AG20443 (cell line): Measurements from ENCODE around the gene ADSL.
"Not testable (repeated sequence)": the region's sequence is repeated elsewhere in the genome, so short reads cannot be mapped to it uniquely, and the experiment has no call there.

Experiments used
- DNase-seq: peaks from one replicate; pipeline ENCODE4 v3.0.0; 2012; ENCODE audit warnings: low spot score, mixed read lengths

Gene ADSL

DNA sequence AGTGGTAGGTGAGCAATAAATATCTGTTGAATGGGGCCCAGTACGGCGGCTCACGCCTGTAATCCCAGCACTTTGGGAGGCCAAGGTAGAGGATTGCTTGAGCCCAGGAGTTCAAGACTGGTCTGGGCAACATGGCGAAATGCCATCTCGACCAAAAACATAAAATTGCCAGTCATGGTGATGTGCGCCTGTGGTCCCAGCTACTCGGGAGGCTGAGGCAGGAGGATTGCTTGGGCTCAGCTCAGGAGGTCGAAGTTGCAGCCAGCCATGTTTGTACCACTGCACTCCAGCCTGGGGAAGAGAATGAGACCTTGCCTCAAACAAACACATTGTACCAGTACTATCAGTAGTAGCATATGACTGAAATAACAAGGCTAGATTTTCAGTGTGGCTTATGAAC lies 28.3 kb downstream of the ADSL start:
- no peak for DNase-seq

DNA sequence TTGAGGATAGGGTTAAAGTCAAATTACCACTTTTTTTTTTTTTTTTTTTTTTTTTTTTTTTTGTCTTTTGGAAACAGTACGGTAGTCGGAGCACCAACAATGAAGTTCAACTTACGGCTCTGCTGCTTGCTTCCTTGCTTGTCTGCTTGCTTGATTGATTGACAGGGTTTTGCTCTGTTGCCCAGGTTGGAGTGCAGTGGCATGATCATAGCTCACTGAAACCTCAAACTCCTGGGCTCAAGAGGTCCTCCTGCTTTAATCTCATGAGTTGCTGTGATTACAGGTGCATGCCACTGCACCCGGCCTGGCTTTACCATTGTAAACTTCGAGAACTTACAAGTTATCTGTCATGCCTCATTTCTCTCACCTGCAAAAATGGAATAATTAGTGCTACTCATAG lies 29.8 kb downstream of the ADSL start:
- DNase-seq = no peak

DNA sequence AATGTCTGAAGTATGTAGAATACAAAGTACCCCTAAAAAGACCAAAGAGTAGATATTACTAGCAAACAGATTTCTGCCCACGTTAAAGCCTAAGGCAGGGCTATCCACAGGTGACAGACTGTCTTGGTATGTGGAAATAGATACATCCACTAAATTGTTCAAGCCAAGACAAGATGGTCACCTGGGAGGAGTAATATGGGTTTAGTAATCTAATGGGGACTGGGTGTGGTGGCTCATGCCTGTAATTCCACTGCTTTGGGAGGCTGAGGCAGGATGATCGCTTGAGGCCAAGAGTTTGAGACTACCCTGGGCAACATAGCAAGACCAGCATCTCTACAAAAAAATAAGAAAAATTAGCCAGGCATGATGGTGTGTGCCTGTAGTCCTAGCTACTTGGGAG lies 31.6 kb downstream of the ADSL start:
- DNase-seq = no peak

DNA sequence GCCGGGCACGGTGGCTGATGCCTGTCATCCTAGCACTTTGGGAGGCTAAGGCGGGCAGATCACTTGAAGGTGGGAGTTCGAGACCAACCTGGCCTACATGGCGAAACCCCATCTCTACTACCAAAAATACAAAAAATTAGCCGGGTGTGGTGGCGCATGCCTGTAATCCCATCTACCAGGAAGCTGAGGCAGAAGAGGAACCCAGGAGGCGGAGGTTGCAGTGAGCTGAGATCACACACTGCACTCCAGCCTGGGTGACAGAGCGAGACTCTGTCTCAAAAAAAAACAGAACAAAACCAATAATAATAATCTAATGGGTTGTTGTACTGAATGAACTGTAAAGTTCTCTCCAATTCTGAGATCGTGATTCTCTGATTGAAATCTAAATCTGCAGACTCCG lies 32.1 kb downstream of the ADSL start:
- not testable (repeated sequence) for DNase-seq

DNA sequence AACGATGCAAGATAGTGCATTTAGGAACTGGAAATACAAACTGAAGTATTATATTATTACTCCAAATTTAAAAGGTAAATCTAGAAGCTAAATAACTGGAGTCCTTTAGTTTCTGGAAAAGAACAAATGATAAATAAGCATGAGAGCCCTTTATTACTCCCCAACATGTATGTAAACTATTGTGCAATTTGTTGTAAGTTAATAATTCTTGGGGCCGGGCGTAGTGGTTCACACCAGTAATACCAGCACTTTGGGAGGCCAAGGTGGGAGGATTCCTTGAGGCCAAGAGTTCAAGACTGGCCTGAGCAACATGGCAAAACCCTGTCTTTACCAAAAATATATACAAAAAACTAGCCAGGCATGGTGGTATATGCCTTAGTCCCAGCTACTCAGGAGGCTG lies 35.2 kb downstream of the ADSL start:
- no peak for DNase-seq

DNA sequence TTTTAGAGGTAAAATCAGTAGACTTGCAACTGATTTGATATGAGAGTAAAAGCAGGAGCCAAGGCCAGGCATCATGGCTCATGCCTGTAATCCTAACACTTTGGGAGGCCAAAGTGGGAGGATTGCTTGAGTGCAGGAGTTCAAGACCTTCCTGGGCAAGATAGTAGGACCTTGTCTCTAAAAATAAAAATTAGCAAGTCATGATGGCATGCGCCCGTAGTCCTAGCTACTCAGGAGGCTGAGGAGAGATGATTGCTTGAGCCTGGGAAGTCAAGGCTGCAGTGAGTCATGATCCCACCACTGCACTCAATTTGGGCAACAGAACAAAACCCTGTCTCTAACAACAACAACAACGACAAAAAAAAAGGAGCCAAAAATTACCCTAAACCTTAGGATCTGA lies 37.6 kb downstream of the ADSL start:
- DNase-seq = no peak

DNA sequence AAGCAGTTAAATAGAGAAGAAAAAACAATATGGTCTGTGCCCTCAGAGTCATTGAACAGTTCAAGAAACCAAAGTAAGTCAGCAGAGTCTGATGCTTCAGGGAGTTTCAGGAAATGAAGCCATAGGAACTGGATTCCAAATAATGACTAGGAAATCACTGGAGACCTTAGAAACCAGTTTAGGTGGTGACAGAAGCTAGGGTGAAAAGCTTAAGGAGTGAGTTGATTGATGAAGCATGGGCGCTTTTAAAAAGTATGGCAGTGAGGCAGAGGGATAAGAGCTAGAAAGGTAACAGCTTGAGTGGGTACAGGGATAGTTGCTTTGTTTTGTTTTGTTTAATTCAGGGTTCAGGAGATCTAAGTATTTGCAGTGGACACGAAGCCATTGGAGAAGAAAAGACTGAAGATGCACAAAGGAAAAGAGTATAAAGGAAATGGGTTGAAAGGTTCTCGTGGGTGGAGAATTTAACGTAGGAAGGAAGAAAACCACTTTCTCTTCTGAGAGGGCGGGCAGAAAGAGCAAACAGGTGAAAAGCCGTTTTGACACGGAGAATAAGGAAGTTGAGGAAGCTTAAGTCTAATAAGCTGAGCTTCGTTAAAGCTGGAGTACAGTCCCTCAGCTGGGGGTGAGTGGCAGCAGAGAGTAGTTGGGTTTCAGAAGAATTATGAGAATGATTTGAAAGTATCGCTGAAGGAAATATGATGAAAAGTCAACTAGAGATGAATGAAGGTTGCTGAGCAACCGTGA lies 38.9 kb downstream of the ADSL start:
- DNase-seq = no peak

DNA sequence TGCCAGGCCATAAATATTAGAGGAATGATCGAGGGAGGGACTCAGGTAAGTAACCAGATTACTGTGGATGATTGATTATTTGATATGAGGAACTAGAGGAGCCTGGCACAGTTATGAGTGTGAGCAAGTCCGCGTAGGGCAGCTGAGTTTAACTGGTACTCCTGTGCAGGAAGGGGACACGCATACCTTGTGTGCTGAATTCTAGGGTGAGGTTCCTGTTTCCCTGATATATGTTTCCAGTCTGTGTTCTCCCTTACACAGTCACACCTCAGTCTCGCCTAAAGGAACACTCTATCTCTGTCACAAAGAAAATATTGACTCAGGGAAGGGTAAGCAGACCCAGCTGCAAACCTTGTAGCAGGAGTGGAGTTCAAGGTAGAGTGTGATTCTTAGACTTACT lies 41.4 kb downstream of the ADSL start:
- DNase-seq = no peak

DNA sequence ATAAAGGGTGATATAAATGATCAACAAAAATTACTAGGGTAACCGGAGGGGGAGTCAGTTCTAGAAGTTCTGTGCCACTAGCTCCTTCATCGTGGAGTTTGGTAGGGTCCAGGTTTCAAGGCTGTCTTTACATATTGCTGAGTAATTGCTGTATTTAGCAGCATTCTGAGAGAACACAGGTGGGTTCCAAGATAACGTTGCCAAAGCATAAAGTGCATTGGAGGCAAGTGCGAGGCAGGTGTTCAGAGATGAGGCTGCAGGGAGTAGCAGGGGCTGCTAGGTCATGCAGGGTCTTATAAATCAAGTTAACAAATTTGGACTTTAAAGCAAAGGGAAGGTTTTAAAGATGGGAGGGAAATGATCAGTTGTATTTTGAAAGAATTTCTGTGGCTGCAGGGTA lies 41.9 kb downstream of the ADSL start:
- no peak for DNase-seq

DNA sequence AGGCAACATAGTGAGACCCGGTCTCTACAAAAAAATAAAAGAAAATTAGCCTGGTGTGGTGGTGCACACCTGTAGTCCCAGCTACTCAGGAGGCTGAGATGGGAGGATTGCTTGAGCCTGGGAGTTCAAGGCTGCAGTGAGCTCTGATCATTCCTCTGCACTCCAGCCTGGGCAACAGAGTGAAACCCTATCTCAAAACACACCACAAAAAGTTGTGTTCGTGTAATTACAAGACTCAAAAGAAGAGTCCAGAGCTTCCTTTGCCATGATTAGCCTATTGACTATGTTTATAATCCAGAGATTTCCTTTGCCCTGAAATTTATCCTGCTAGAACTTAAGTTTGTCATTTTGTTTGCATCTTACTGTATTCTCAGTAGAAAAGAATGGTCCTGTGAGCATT lies 45.1 kb downstream of the ADSL start:
- no peak for DNase-seq

DNA sequence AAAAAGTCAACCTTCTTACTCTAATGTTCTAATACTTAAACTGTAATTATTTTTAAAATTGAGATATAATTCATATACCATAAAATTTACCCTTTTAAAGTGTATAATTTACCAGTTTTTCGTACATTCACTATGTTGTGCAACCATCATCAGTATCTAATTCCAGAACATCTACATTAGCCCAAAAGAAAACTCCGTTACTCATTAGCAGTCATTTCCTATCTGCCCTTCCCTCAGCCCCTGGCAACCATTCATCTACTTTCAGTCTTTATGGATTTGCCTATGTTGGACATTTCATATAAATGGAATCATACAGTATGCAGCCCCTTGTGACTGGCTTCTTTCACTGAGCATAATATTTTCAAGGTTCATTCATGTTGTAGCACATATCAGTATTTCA lies 46.3 kb downstream of the ADSL start:
- DNase-seq = no peak

DNA sequence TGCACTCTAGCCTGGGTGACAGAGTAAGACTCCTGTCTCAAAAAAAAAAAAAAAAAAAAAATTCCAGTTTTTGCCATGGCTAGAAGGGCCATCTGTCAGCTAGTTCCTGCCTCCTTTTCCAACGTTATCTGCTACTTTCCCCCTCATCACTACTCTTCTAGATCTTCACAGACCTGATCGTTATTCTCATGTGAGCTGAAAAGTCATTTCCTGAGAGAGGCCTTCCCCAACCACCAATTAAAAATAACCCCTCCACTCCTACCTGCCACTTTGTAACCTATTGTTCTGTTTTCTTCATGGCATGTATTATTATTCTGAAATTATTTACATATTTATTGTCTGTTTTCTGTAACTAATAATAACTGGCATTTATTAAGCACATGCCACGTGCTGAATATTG lies 48.3 kb downstream of the ADSL start:
- DNase-seq = no peak

DNA sequence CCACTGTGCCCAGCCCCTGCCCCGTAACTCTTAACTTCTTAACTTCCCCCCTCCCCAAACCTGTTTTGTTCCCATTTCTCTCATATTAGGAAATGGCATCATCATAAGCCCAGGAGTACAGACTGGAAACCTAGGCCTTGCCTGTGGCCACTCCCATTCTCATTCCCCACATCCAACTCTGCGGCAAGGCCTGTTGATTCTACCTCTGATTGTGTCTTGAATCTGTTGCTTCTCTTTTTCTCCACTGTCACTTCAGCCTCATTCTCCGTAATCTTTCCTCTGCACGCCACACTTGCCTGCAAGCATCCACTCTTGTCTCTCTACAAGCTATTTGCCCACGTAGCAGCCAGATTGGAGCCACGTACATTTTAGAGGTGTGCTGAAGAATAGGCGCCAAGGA lies 49.3 kb downstream of the ADSL start:
- no peak for DNase-seq

DNA sequence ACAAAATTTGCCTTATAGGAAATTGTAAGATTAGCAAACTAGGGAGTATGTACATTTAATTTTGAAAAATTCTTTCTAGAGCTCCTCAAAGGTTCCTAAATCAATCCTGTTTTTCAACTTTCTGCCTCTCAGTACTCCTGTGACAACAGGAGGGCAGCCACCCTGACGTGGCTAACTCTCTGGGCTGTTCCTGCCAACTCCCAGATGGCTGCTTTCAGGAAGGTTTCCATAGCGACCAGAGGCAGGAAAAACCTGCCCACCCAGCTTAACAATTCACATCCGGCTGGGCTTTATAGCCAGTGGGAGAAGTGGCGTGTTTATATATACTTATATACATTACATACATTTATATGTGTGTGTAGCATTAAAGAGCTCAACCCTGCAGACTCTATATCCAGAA lies 50.6 kb downstream of the ADSL start:
- DNase-seq = peak; percentile 57

DNA sequence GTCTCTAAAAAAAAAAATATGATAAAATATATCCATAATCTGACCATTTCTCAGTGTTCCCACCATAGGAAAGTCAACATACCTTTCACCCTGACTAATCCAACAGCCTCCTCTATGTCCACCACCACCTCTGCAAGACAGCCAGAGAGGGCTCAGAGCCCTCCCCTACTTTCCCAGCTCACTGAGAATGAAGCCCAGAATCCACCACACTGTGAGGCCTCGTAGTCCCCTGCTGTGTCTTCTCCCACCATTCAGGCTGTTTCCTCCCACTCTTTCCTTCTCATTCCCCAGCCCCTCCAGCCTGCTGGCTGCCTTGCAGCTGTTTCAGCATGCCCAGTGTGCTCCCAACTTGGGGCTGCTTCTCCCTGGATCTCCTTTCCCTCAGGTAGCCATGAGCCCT lies 51.1 kb downstream of the ADSL start:
- no peak for DNase-seq

DNA sequence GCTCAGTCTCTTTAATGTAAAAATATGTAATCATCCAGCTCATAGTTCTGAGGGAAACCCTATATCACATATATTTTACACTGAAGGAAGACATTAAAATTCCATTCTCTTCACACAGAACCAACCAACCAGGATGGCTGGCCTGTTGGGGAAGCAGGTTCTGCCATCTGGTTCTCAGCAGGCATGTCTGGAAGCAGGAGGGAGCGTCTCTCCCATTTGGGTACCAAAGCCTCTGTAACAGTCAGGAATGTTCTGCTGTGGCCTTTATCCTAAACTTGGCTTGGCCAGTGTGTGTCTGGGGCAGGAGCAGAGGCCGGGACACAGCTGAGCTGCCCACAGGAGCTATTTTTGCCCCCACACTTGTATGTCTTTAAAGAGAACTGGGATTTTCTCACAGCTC lies 53.3 kb downstream of the ADSL start:
- no peak for DNase-seq

DNA sequence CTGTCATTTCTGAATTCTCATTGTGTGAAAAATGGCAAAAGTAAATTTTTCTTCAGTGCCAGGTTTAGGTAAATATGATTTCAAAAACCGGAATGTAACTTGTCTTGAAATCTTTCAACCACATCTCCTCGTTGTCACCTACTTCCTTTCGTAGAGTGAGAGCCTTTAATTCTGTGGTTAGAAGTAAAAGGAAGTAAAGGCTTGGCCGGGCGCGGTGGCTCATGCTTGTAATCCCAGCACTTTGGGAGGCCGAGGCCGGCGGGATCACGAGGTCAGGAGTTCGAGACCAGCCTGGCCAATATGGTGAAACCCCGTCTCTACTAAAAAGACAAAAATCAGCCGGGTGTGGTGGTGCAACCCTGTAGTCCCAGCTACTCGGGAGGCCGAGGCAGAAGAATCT lies 53.9 kb downstream of the ADSL start:
- no peak for DNase-seq

DNA sequence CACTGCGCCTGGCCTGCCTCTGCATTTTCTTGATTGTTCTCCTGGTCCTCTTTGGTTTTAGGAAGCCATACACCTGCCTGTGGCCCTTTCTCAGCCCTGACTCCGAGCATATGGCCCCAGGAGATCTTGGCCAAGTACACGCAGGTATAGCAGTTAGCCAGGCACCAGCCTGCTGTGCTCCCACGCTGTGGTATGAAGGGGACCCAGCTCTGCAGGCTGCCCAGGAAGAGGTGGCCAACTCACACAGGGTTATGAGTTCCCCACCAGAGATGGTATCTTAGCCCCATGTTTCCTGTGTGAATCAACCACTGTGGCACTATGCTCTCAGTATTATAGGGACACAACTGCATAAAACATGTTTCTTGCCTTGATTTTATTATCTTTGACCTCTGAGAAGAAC lies 55.2 kb downstream of the ADSL start:
- DNase-seq = no peak

DNA sequence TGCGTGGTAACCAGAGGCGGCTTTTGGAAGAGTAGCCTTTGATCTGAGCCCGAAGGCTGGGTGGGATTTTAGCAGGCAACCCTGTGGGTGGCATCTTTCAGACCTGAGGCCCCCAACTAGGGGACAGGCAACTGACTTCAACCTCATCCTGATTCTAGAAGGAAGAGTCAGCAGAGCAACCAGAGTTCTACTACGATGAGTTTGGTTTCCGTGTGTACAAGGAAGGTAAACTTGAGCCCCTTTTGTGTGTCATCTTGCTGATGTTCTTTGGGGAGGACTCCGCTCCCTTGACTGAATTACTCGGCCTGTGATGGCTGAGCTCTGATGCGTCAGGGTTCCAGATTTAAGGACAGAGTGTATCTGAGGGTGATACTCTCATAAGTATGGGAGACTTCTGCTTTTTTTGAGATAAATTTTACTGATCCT lies 55.7 kb downstream of the ADSL start:
- DNase-seq = no peak

DNA sequence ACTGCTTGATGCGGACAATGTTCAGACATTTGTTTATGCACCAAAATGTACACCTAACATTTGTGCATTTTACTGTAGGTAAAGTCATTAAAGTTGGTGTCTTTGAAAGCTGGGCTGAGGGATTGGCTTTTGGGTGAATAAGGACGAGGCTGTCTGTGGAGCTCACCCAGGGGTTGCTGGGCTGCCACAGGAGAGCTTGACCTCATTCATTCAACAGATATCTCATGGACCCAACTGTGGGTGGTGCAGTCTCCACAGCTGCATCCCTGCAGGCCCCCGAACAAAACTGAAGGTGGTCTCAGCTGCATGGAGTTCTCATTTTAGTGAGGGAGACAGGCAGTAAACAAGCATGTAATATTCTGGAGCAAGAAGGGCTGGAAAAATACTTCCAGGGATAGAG lies 56.8 kb downstream of the ADSL start:
- no peak for DNase-seq

DNA sequence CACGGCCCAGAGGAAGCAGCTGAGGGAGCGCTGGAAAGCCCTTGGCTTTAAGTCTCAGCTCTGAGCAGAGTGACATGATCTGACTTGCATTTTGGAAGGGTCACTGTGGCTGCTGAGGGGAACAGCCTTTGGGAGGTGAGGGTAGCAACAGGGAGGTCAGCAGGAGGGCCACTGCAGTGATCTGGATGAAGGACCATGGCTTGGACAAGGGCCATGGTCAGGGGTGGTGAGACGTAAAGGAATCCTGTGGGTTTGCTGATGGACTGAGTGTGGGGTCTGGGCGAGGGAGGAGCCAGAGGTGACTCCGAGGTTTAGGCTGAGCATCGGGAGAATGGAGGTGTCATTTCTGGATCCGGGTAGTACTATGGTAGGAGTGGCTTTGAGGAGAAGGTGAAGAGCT lies 57.4 kb downstream of the ADSL start:
- no peak for DNase-seq

DNA sequence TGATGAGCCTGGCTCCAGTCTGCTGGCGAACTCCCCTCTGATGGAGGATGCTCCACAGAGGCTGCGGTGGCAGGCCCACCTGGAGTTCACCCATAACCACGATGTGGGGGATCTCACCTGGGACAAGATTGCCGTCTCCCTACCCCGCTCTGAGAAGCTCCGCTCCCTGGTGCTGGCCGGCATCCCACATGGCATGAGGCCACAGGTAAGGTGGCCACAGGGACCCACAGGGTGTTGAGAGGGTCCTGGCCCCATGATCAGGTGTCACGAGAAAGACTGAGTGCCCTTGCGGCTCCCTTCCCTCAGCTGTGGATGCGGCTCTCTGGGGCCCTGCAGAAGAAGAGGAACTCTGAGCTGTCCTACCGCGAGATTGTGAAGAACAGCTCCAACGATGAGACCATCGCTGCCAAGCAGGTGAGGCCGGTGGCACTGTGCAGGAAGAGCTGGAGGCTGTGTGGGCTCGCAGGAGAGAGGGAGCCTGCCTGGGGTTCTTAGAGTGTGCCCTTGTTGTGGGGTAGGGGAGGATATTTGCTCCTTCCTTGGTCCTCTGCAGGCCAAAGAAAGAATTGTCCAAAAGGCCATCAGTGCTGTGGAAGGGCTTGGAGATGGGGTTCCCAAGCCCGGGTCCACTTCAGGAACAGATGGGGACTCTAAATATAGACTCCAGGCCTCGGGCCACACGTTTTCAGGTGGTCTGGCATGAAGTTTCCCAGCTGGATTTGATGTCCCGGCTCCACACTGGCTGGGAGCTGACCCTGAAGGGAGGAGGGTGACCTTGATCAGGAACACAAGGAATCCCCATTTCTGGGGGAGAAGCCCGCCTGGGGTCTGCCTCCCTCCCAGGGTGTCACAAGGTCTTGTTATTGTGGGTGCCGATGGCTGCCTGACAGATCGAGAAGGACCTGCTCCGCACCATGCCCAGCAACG lies 58.2 kb downstream of the ADSL start:
- no peak for DNase-seq
